D721Med (cell line): ENCODE measurements around the gene ZNF592.
"Not testable (repeated sequence)": the region's sequence is repeated elsewhere in the genome, so short reads cannot be mapped to it uniquely, and the experiment has no call there.

Experiments
- DNase-seq: peaks from one replicate; pipeline ENCODE4 v3.0.0; 2011; ENCODE audit warnings: low spot score; ENCODE audit not compliant: insufficient read length
- FAIRE-seq: peaks from 2 replicates; lab custom pipeline; 2011; peaks lifted over from hg19 to GRCh38; lab: Jason Lieb, UNC
- TF ChIP-seq, protein P1 (sequence below): IDR thresholded peaks from 2 replicates; pipeline ENCODE4 v1.5.1; 2012; ENCODE audit warnings: mild to moderate bottlenecking, control low read depth; ENCODE audit not compliant: insufficient read depth; ENCODE audit errors: missing control alignments

Gene ZNF592

GRCh38 chr15:84840741-84841429 lies 92.5 kb downstream of the ZNF592 start:
- TF ChIP-seq, protein P1, sequence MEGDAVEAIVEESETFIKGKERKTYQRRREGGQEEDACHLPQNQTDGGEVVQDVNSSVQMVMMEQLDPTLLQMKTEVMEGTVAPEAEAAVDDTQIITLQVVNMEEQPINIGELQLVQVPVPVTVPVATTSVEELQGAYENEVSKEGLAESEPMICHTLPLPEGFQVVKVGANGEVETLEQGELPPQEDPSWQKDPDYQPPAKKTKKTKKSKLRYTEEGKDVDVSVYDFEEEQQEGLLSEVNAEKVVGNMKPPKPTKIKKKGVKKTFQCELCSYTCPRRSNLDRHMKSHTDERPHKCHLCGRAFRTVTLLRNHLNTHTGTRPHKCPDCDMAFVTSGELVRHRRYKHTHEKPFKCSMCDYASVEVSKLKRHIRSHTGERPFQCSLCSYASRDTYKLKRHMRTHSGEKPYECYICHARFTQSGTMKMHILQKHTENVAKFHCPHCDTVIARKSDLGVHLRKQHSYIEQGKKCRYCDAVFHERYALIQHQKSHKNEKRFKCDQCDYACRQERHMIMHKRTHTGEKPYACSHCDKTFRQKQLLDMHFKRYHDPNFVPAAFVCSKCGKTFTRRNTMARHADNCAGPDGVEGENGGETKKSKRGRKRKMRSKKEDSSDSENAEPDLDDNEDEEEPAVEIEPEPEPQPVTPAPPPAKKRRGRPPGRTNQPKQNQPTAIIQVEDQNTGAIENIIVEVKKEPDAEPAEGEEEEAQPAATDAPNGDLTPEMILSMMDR: no peak
- FAIRE-seq (no peak), DNase-seq (no peak)

- DNase-seq (no peak), FAIRE-seq (no peak)
- TF ChIP-seq, protein P1: no peak
These were observed 94.4 kb downstream of the ZNF592 start for GRCh38 chr15:84842781-84843180.

GRCh38 chr15:84844964-84845363 lies 96.6 kb downstream of the ZNF592 start:
- DNase-seq (no peak), FAIRE-seq (no peak)
- TF ChIP-seq, protein P1: no peak

DNA sequence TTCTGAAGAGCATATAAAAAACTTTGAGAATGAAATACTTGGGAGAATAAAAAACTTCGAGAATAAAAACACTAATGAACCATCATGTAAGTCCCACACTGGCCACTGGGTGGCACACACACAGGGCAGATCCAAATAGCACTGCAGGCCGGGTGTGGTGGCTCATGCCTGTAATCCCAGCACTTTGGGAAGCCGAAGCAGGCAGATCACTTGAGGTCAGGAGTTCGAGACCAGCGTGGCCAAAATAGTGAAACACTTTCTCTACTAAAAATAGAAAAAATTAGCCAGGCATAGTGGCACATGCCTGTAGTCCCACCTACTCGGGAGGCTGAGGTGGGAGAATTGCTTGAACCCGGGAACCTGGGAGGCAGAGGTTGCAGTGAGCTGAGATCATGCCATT lies 97.2 kb downstream of the ZNF592 start:
- FAIRE-seq, DNase-seq: not testable (repeated sequence)
- TF ChIP-seq, protein P1: peak; percentile 69

DNA sequence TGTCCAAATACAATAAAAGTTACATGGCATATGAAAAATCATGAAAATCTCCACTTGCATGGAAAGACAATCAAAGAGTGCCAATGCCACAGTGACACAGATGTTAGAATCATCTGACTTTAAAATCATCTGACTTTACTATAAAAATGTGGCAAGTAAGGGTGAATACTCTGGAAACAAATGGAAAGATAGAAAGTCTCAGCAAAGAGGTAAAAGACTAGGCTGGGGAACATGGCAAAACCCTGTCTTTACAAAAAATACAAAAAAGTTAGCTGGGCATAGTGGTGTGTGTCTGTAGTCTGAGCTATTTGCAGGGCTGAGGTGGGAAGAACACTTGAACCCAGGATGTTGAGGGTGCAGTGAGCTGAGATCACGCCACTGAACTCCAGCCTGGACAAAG lies 97.9 kb downstream of the ZNF592 start:
- DNase-seq: no peak
- TF ChIP-seq, protein P1: no peak
- FAIRE-seq: no peak

- TF ChIP-seq, protein P1: no peak
- DNase-seq: no peak
- no peak for FAIRE-seq
These were observed 99.0 kb downstream of the ZNF592 start for GRCh38 chr15:84847382-84847781.

DNA sequence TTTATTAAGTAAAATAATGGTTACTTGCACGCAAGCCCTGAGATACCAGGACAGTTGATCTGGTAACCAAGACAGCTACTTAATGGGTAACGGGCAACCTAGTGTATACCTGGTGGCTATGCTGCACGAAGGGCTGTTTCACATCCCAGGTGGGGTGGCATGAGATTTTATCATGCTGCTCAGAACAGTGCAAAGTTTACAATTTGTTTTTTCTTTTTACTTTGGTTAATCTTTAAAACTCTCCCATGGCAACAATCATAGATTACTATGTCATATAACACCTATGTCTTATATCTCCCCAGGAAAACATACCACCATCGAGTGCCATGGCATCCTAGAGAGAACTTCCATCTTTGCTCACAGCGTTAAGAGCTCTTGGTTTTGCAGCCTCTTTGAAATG lies 103.8 kb downstream of the ZNF592 start:
- FAIRE-seq: no peak
- TF ChIP-seq, protein P1: no peak
- no peak for DNase-seq
